Progenitor cell of endocrine pancreas (in vitro differentiated cells): ENCODE data around the gene LRP1B. TPM values are rescaled to one million over a fixed set of nuclear protein-coding genes. Genes with fewer than 3 reads are reported as not detected.

ENCODE experiments used
- DNase-seq: peaks from one replicate; pipeline ENCODE4 v3.0.0; 2021; ENCODE audit warnings: low spot score; ENCODE audit not compliant: unreplicated experiment
- H3K27ac Mint-ChIP-seq: 2 replicates; pipeline ENCODE4 v1.8.0; 2021; ENCODE audit warnings: mild to moderate bottlenecking, moderate library complexity, mixed read lengths
- H3K27me3 Mint-ChIP-seq: 2 replicates; pipeline ENCODE4 v1.8.0; 2021; ENCODE audit warnings: mixed read lengths
- H3K36me3 Mint-ChIP-seq: 2 replicates; pipeline ENCODE4 v1.8.0; 2022; ENCODE audit warnings: mixed read lengths; ENCODE audit not compliant: insufficient read depth
- H3K4me1 Mint-ChIP-seq: 2 replicates; pipeline ENCODE4 v1.8.0; 2021; ENCODE audit warnings: low read depth, mixed read lengths
- H3K4me3 Mint-ChIP-seq: 2 replicates; pipeline ENCODE4 v1.8.0; 2021; ENCODE audit warnings: low read depth, mild to moderate bottlenecking, moderate library complexity, mixed read lengths
- H3K9me3 Mint-ChIP-seq: 2 replicates; pipeline ENCODE4 v1.8.0; 2021; ENCODE audit warnings: low read depth, mixed read lengths
- CTCF ChIP-seq: fragments of 200-600 bp; sonication (generic); IDR thresholded peaks from one replicate; pipeline ENCODE4 v1.5.0; 2021; ENCODE audit warnings: antibody characterized with exemption, mild to moderate bottlenecking; ENCODE audit not compliant: unreplicated experiment
- total RNA-seq: library from RNA; stranded (reverse); gene quantifications from 2 replicates; pipeline ENCODE4 v1.2.1, GENCODE V29; 2021

LRP1B gene
- total RNA-seq, 1 donor from 2014 or later, result 0.57 TPM

DNA sequence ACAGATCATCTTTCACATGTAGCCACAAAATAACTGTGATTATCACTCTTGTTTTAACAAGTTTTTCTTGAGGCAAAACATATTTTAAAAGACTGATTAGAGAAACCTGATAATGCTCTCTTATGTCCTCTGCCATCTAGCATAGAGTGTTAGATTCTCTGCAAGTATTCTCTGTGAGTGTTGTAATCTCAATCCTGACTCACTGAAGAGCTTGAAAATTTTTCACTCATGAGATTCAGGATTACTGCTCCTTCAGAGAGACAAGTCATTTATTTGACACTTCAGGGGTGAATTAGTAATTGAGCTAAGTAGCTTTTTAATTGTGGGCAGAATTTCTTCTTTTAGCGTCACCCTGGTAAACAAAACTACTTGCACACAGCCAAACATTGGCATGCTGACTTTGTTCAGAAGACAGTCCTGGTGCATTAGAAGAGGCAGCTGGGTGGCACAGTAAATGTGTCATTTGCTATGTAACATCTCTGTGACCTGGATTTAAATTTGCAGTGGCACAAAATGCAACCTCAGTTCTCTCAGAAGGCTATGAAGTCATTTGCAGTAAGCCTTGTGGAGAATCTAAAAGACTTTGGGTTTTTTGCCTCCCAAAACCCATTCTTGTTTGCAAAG, 172.9 kb downstream of the LRP1B start:
- DNase-seq, result no peak
- Mint-ChIP-seq H3K4me1 (peaks cover 6% of the 10 kb centered on the region), H3K4me3 (no peak overlapping the region), H3K27ac (no peak overlapping the region), H3K27me3 (no peaks in the 10 kb centered on the region), H3K9me3 (no peaks in the 10 kb centered on the region), H3K36me3 (no peaks in the 10 kb centered on the region)
- no peak for TF ChIP-seq CTCF

DNA sequence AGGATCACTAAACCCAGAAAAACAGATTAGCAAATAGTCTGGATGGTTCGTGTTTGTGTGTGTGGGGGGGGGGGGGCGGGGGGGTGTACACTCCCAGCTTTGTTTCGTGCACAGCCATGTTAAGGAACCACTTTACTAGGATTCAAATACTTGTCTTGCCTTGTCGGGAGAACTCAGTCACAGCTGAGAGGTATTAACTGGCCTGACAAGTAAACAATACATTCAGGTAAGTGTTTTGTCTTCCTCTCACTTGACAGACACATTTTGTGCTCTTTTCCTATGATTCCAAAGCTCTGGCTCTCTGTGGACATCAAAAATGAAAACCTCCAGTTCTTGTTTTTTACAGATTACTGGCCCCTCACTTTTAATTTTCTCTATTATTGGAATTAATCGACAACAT, 173.5 kb downstream of the LRP1B start:
- H3K4me1 Mint-ChIP-seq, result peaks cover 6% of the 10 kb centered on the region
- H3K36me3 Mint-ChIP-seq, result no peaks in the 10 kb centered on the region
- no peak for DNase-seq
- TF ChIP-seq CTCF, result no peak
- H3K27ac Mint-ChIP-seq, result no peak overlapping the region
- H3K9me3 Mint-ChIP-seq, result no peaks in the 10 kb centered on the region
- H3K27me3 Mint-ChIP-seq, result no peaks in the 10 kb centered on the region
- H3K4me3 Mint-ChIP-seq, result no peak overlapping the region

- no peak for DNase-seq
- no peak overlapping the region for H3K27ac Mint-ChIP-seq
- no peaks in the 10 kb centered on the region for H3K27me3 Mint-ChIP-seq
- no peaks in the 10 kb centered on the region for H3K36me3 Mint-ChIP-seq
- no peaks in the 10 kb centered on the region for H3K9me3 Mint-ChIP-seq
- H3K4me3 Mint-ChIP-seq, result no peak overlapping the region
- no peak for TF ChIP-seq CTCF
- H3K4me1 Mint-ChIP-seq, result peaks cover 4% of the 10 kb centered on the region
Measured at GRCh38 chr2:141947396-141948114, 183.3 kb downstream of the LRP1B start.

DNA sequence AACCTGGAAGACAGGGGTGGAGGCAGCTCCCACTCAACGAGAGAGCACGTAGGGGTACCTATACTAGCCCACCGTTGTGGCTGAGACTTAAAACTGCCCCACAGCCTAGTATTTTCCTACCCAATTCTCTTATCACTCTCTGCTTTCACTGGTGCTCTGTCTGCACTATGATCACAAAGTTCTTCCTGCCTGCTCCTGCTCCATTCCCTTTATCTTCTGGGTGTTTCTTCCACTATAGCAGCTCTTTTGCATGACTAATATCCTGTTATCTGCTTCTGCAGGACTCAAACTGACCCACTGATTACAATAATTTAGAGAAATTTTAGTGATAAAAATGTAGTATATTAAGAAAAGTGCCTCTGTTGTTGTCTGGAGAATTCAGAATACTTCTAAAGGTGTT, 184.8 kb downstream of the LRP1B start:
- Mint-ChIP-seq H3K27me3 (no peaks in the 10 kb centered on the region), H3K36me3 (no peaks in the 10 kb centered on the region), H3K4me1 (peaks cover 4% of the 10 kb centered on the region), H3K27ac (no peak overlapping the region), H3K9me3 (no peaks in the 10 kb centered on the region), H3K4me3 (no peak overlapping the region)
- no peak for DNase-seq
- TF ChIP-seq CTCF, result no peak

GRCh38 chr2:141943918-141944317, 186.9 kb downstream of the LRP1B start:
- H3K36me3 Mint-ChIP-seq, result no peaks in the 10 kb centered on the region
- DNase-seq, result no peak
- no peaks in the 10 kb centered on the region for H3K27me3 Mint-ChIP-seq
- H3K4me1 Mint-ChIP-seq, result peaks cover 4% of the 10 kb centered on the region
- no peak for TF ChIP-seq CTCF
- H3K27ac Mint-ChIP-seq, result no peak overlapping the region
- no peak overlapping the region for H3K4me3 Mint-ChIP-seq
- no peaks in the 10 kb centered on the region for H3K9me3 Mint-ChIP-seq
